Vagina (tissue), 2 donors: ENCODE data around the gene KMT2C. TPM values are rescaled to one million over a fixed set of nuclear protein-coding genes. Genes with fewer than 3 reads are reported as not detected.

Experiments
- DNase-seq, 2 donors: peaks; one replicate each; pipeline ENCODE4 v3.0.0-alpha.2; 2017; ENCODE audit errors: extremely low spot score in 2 of 2
- H3K27ac ChIP-seq: fragments of 200-600 bp; sonication (generic); one replicate; pipeline ENCODE4 v1.5.1; 2019
- H3K27me3 ChIP-seq: fragments of 200-600 bp; sonication (generic); one replicate; pipeline ENCODE4 v1.5.1; 2019
- H3K36me3 ChIP-seq, 2 donors: fragments of 200-600 bp; sonication (generic); one replicate each; pipeline ENCODE4 v1.5.1; 2017 to 2019
- H3K4me1 ChIP-seq: fragments of 200-600 bp; sonication (generic); one replicate; pipeline ENCODE4 v1.5.1; 2019
- H3K4me3 ChIP-seq, 2 donors: fragments of 200-600 bp; sonication (generic); 1 replicate in 1 of 2; 2 replicates in 1 of 2; pipeline ENCODE4 v1.5.1; 2016 to 2019
- H3K9me3 ChIP-seq: fragments of 200-600 bp; sonication (generic); one replicate; pipeline ENCODE4 v1.5.1; 2019
- POLR2A ChIP-seq, 2 donors: fragments of 450-650 bp; IDR thresholded peaks; one replicate each; pipeline ENCODE4 v1.6.1; 2017; ENCODE audit warnings: antibody characterized with exemption in 2 of 2, mild to moderate bottlenecking in 2 of 2, moderate library complexity in 2 of 2
- POLR2AphosphoS5 ChIP-seq, 2 donors: sonication (generic); formaldehyde crosslinking; IDR thresholded peaks; one replicate each; pipeline ENCODE4 v1.9.0; 2017; ENCODE audit warnings: antibody characterized with exemption in 2 of 2, mild to moderate bottlenecking in 2 of 2, low read depth in 1 of 2; ENCODE audit not compliant: insufficient read depth in 1 of 2
- intact Hi-C: fragments of 100-400 bp; cut with DNase I; formaldehyde crosslinking; loops from one replicate; pipeline ENCODE4 v1.15.1; 2023
- total RNA-seq: library from RNA; depleted of rRNA; stranded (reverse); fragments of >200 nt; gene quantifications from one replicate; pipeline ENCODE4 v1.2.3, GENCODE V29; 2016
- TF ChIP-seq, protein P1 (sequence below), 3 experiments: fragments of 450-650 bp in 2 of 3; fragments of 200-600 bp in 1 of 3; sonication (generic) in 1 of 3; IDR thresholded peaks; one replicate each; pipeline ENCODE4 v1.5.1; 2017 to 2019; ENCODE audit warnings: antibody characterized with exemption in 3 of 3, mild to moderate bottlenecking in 2 of 3, moderate library complexity in 2 of 3

The KMT2C gene
- total RNA-seq, 1 donor from 2014 or later, result 62.6 TPM

DNA sequence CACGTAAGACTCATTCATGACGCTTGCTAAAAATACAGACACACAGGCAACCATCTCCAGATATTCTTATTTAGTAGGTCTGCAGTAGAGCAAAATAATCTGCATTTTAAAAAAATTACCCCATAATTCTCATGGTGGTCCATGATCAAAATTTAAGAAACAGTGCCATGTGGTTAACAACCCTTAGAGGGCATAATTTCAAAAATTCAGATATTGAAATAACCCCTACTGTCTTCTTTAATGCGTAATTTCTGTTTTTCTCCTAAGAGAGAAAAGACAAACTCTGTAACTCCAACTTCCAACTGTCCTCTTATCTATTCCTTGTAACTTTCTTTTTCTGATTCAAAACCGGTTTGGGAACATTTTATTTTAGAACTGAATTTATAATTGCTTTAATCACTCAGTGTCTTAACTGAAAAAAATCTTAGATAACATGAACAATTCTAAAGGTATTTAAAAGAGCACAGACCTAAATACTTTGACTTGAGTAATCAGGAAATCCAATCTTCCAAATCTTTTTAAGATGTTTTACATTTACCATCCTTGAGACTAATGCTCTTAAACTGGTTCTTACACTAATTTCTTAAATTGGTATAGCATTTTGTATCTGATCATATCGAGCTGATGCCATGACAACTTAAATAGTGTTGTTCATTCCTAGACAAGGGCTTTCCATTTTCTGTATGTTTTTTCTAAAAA is 262.3 kb downstream of the KMT2C start:
- H3K36me3 ChIP-seq, result peaks cover 0 to 71% of the 10 kb centered on the region in 2 donors
- H3K27me3 ChIP-seq, result no peaks in the 10 kb centered on the region
- no peak overlapping the region for H3K27ac ChIP-seq

DNA sequence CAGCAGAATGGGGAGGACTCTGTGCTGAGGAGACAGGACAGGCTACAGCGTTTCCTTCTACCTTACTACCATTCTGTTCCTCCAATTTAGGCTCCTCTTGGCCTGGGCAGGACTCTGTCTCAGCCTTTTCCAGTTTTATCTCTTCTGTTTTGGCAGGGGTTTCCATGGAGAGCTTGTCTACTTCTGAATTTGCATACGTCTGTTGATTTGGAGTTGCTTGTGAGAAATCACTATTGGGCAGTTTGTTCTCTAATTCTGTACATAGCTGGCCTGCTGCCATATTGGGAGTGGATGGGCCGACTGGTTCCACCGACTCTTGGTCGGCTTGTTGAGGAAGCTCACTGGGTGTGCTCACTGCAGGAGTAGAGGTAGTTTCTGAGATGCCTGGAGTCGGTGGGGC is 273.5 kb downstream of the KMT2C start:
- DNase-seq, result no peak
- Histone ChIP-seq H3K4me3 (no peak overlapping the region), H3K27me3 (no peaks in the 10 kb centered on the region), H3K27ac (no peak overlapping the region), H3K9me3 (no peaks in the 10 kb centered on the region), H3K36me3 (peaks cover 0 to 58% of the 10 kb centered on the region in 2 donors), H3K4me1 (no peaks in the 10 kb centered on the region)
- TF ChIP-seq, protein P1, sequence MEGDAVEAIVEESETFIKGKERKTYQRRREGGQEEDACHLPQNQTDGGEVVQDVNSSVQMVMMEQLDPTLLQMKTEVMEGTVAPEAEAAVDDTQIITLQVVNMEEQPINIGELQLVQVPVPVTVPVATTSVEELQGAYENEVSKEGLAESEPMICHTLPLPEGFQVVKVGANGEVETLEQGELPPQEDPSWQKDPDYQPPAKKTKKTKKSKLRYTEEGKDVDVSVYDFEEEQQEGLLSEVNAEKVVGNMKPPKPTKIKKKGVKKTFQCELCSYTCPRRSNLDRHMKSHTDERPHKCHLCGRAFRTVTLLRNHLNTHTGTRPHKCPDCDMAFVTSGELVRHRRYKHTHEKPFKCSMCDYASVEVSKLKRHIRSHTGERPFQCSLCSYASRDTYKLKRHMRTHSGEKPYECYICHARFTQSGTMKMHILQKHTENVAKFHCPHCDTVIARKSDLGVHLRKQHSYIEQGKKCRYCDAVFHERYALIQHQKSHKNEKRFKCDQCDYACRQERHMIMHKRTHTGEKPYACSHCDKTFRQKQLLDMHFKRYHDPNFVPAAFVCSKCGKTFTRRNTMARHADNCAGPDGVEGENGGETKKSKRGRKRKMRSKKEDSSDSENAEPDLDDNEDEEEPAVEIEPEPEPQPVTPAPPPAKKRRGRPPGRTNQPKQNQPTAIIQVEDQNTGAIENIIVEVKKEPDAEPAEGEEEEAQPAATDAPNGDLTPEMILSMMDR (IDR thresholded peaks at IDR 0.05), result no peak
- TF ChIP-seq POLR2AphosphoS5 (IDR thresholded peaks at IDR 0.05; ENCODE audit: insufficient read depth in 1 of 2, low read depth in 1 of 2), result no peak
- no peak for TF ChIP-seq POLR2A (IDR thresholded peaks at IDR 0.05)
- intact Hi-C loops, result no loop called here

More for the DNA sequence above, 262.3 kb downstream of the KMT2C start:
- H3K4me3 ChIP-seq, result no peak overlapping the region
- H3K4me1 ChIP-seq, result no peaks in the 10 kb centered on the region
- DNase-seq, result no peak
- TF ChIP-seq, protein P1 (IDR thresholded peaks at IDR 0.05), result no peak
- no peak for TF ChIP-seq POLR2A (IDR thresholded peaks at IDR 0.05)
- TF ChIP-seq POLR2AphosphoS5 (IDR thresholded peaks at IDR 0.05; ENCODE audit: insufficient read depth in 1 of 2, low read depth in 1 of 2), result no peak
- intact Hi-C loops, result no loop called here
- H3K9me3 ChIP-seq, result no peaks in the 10 kb centered on the region

DNA sequence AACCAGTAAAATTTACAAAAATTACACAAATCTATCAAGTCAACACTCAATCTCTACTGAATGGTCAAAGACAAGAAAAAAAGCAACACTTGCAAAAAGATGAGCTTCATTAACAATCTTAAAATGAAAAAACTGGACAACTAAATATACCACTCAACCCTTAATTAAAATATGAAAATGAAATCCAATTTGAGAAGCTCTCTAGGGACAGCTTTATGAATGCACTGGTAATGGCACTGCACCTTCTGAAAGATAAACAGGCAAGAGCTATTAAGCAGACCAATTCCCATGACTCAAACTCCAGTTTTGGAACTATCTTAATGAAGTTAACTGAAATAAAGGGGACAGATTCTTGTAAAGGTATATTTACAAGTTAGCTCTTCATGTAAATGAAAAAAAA is 274.6 kb downstream of the KMT2C start:
- DNase-seq, result no peak
- Histone ChIP-seq H3K27ac (no peak overlapping the region), H3K27me3 (no peaks in the 10 kb centered on the region), H3K9me3 (no peaks in the 10 kb centered on the region), H3K4me1 (no peaks in the 10 kb centered on the region), H3K36me3 (peaks cover 0 to 57% of the 10 kb centered on the region in 2 donors), H3K4me3 (no peak overlapping the region)
- TF ChIP-seq POLR2A (IDR thresholded peaks at IDR 0.05) (no peak), POLR2AphosphoS5 (IDR thresholded peaks at IDR 0.05; ENCODE audit: insufficient read depth in 1 of 2, low read depth in 1 of 2) (no peak)
- TF ChIP-seq, protein P1 (IDR thresholded peaks at IDR 0.05), result no peak
- intact Hi-C loops, result no loop called here

DNA sequence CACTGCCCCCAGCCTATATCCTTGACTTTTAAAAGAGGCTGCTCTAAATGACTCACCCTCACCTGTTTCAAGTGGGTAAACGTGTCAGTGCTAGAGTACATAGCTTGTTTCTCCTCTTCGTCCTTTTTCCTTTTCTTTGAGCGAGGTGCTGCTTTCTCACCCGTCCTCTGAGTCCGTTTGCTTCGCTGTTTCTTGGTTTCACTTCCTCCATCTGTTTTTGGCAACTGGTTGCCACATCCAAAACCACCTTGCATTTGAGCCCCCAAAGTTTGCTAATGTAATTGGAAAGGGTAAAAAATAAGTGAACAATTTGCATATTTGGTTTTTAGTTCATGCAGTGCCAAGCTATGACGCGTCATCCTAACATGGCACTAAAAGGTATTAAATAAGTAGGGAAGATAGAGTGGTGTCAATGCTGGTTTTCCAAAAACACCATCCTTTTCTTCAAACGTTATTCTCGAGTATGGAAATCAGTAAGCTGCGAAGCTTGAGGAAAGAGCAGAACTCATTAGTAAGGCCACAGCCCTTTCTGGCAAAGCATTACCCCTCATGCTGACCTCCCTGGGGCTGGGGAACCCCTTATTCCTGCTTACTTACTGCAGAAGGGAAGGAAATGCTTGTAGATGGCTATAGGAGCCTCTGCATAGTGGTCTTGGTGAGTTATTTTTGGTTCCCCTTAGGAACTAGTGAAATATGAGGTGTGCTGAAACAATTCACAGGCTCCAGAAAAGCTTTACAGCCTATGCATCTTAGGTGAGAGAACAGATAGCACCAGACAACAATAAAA is 276.8 kb downstream of the KMT2C start:
- DNase-seq, result no peak
- no peaks in the 10 kb centered on the region for H3K9me3 ChIP-seq
- H3K4me1 ChIP-seq, result no peaks in the 10 kb centered on the region
- H3K36me3 ChIP-seq, result peaks cover 0 to 63% of the 10 kb centered on the region in 2 donors
- intact Hi-C loops, result no loop called here
- TF ChIP-seq POLR2A (IDR thresholded peaks at IDR 0.05) (no peak), POLR2AphosphoS5 (IDR thresholded peaks at IDR 0.05; ENCODE audit: insufficient read depth in 1 of 2, low read depth in 1 of 2) (no peak)
- TF ChIP-seq, protein P1 (IDR thresholded peaks at IDR 0.05), result no peak
- no peak overlapping the region for H3K4me3 ChIP-seq
- no peaks in the 10 kb centered on the region for H3K27me3 ChIP-seq
- H3K27ac ChIP-seq, result no peak overlapping the region

DNA sequence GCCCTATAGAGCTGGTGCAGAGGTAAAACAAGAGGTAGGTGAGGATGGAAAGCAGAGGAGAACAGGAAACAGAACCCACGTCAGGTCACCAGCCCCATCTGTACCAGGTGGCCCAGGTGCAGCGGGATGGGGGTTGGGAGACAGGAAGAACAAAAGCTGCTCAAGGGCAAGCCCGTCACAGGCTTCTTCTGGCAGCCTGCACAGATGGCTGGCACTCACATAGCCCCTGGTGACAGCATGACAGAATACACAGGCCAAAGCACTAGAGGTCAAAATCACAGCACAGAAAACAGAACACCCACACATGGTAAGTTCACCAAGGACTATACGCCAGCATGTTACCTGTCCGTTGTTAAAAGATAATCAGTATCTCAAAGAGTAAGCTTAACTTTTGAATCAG is 283.5 kb downstream of the KMT2C start:
- TF ChIP-seq POLR2A (IDR thresholded peaks at IDR 0.05) (no peak), POLR2AphosphoS5 (IDR thresholded peaks at IDR 0.05; ENCODE audit: insufficient read depth in 1 of 2, low read depth in 1 of 2) (no peak)
- TF ChIP-seq, protein P1 (IDR thresholded peaks at IDR 0.05), result no peak
- Histone ChIP-seq H3K36me3 (peaks cover 0 to 92% of the 10 kb centered on the region in 2 donors), H3K27me3 (no peaks in the 10 kb centered on the region), H3K4me3 (no peak overlapping the region), H3K9me3 (no peaks in the 10 kb centered on the region), H3K4me1 (no peaks in the 10 kb centered on the region), H3K27ac (no peak overlapping the region)
- intact Hi-C loops, result no loop called here
- no peak for DNase-seq
